K562 (cell line): ENCODE data around the gene CFAP298. TPM values are rescaled to one million over a fixed set of nuclear protein-coding genes. Genes with fewer than 3 reads are reported as not detected.
A peak's percentile ranks its signal among the peaks of the same experiment; 100 is the strongest.

Source experiments
- ARHGAP35 ChIP-seq: fragments of 450-650 bp; IDR thresholded peaks from 2 replicates; pipeline ENCODE4 v1.6.1; 2018; ENCODE audit not compliant: partially characterized antibody
- BCOR ChIP-seq: fragments of 450-650 bp; IDR thresholded peaks from 2 replicates; pipeline ENCODE4 v1.6.1; 2016
- CREBBP ChIP-seq: IDR thresholded peaks from one replicate; pipeline ENCODE4 v1.6.1; 2012; ENCODE audit warnings: low read depth, mild to moderate bottlenecking, control low read depth, inconsistent platforms, low read length
- DDX20 ChIP-seq: fragments of 450-650 bp; IDR thresholded peaks from 2 replicates; pipeline ENCODE4 v1.6.1; 2016; ENCODE audit warnings: missing genetic modification characterization, low read depth, mild to moderate bottlenecking, missing compliant biosample characterization, moderate library complexity
- HDAC3 ChIP-seq: fragments of 450-650 bp; IDR thresholded peaks from 2 replicates; pipeline ENCODE4 v1.6.1; 2018; ENCODE audit warnings: borderline replicate concordance, mild to moderate bottlenecking, moderate library complexity; ENCODE audit not compliant: partially characterized antibody
- MEF2A ChIP-seq: IDR thresholded peaks from 2 replicates; pipeline ENCODE4 v1.6.1; 2011; ENCODE audit warnings: low read depth, mild to moderate bottlenecking, low read length, moderate library complexity; ENCODE audit not compliant: control insufficient read depth
- MEIS2 ChIP-seq: fragments of 450-650 bp; IDR thresholded peaks from 2 replicates; pipeline ENCODE4 v1.6.1; 2014; ENCODE audit warnings: mild to moderate bottlenecking; ENCODE audit not compliant: partially characterized antibody
- MTA3 ChIP-seq: fragments of 450-650 bp; formaldehyde crosslinking; IDR thresholded peaks from 2 replicates; pipeline ENCODE4 v1.6.1; 2017; ENCODE audit warnings: mild to moderate bottlenecking, borderline replicate concordance
- NCOA1 ChIP-seq: fragments of 450-650 bp; IDR thresholded peaks from 2 replicates; pipeline ENCODE4 v1.6.1; 2016; ENCODE audit warnings: low read depth
- NELFE ChIP-seq: IDR thresholded peaks from 2 replicates; pipeline ENCODE4 v1.6.1; 2011; ENCODE audit warnings: mild to moderate bottlenecking; ENCODE audit not compliant: insufficient read depth, insufficient read length
- NR3C1 ChIP-seq: sonication (generic); formaldehyde crosslinking; IDR thresholded peaks from 2 replicates; pipeline ENCODE4 v1.8.1; 2022; ENCODE audit warnings: missing genetic modification reagents
- NR4A1 ChIP-seq, 2 experiments: fragments of 250-450 bp in 1 of 2; fragments of 450-650 bp in 1 of 2; sonication (Bioruptor Pico) in 1 of 2; IDR thresholded peaks; 2 replicates each; pipeline versions ENCODE4 v1.4.0 to v1.6.1; 2016 to 2020; ENCODE audit warnings: mild to moderate bottlenecking in 2 of 2, missing compliant biosample characterization in 1 of 2, missing genetic modification characterization in 1 of 2, moderate library complexity in 1 of 2
- PHF8 ChIP-seq: fragments of 200-600 bp; sonication (generic); IDR thresholded peaks from 2 replicates; pipeline ENCODE4 v1.6.1; 2012; ENCODE audit warnings: mixed run types, mild to moderate bottlenecking, inconsistent platforms, low read length, moderate library complexity, borderline replicate concordance
- RCOR1 ChIP-seq, 2 experiments: IDR thresholded peaks; 2 replicates each; pipeline ENCODE4 v1.6.1; 2012; ENCODE audit warnings: low read depth in 2 of 2, low read length in 2 of 2, borderline replicate concordance in 1 of 2, improper control_type of control experiment in 1 of 2
- SREBF1 ChIP-seq: fragments of 150-350 bp; IDR thresholded peaks from 2 replicates; pipeline ENCODE4 v1.6.1; 2014; ENCODE audit warnings: antibody characterized with exemption, low read depth, low read length, borderline replicate concordance
- SRSF9 ChIP-seq: fragments of 200-400 bp; formaldehyde crosslinking; IDR thresholded peaks from 2 replicates; pipeline ENCODE4 v1.6.1; 2017; ENCODE audit warnings: low read depth, low read length, borderline replicate concordance
- TAF7 ChIP-seq: fragments of 450-650 bp; IDR thresholded peaks from 2 replicates; pipeline ENCODE4 v1.6.1; 2016; ENCODE audit warnings: missing genetic modification characterization, missing compliant biosample characterization
- THRAP3 ChIP-seq: fragments of 450-650 bp; IDR thresholded peaks from 2 replicates; pipeline ENCODE4 v1.6.1; 2016; ENCODE audit warnings: mild to moderate bottlenecking, inconsistent platforms, borderline replicate concordance
- ZEB2 ChIP-seq: fragments of 450-650 bp; IDR thresholded peaks from 2 replicates; pipeline ENCODE4 v1.6.1; 2016
- ZNF140 ChIP-seq: fragments of 250-450 bp; sonication (Bioruptor Pico); IDR thresholded peaks from 2 replicates; pipeline ENCODE4 v1.8.0; 2021; ENCODE audit warnings: moderate library complexity, mild to moderate bottlenecking, inconsistent platforms
- ZNF23 ChIP-seq: fragments of 250-450 bp; sonication (Bioruptor Pico); IDR thresholded peaks from 2 replicates; pipeline ENCODE4 v1.4.0; 2020; ENCODE audit warnings: mild to moderate bottlenecking
- ZNF232 ChIP-seq: sonication (generic); formaldehyde crosslinking; IDR thresholded peaks from 2 replicates; pipeline ENCODE4 v1.8.0; 2022; ENCODE audit warnings: mild to moderate bottlenecking, missing genetic modification reagents
- ZNF24 ChIP-seq: fragments of 450-650 bp; IDR thresholded peaks from 2 replicates; pipeline ENCODE4 v1.6.1; 2016
- ZNF282 ChIP-seq: sonication (generic); formaldehyde crosslinking; IDR thresholded peaks from 2 replicates; pipeline ENCODE4 v1.8.1; 2023; ENCODE audit warnings: missing genetic modification reagents
- ZNF75A ChIP-seq: fragments of 450-650 bp; formaldehyde crosslinking; IDR thresholded peaks from 2 replicates; pipeline ENCODE4 v1.4.0; 2020; ENCODE audit warnings: mild to moderate bottlenecking
- polyA plus RNA-seq, 8 experiments: library from polyadenylated mRNA; depleted of rRNA in 4 of 8; stranded (reverse) in 5 of 8; unstranded in 3 of 8; fragments of >200 nt; fragmentation: Nextera tagmentation in 2 of 8; fragmentation: Illumina TruSeq in 1 of 8; extraction: Ambion mirVana in 2 of 8; extraction: Trizol in 1 of 8; gene quantifications; 2 replicates each; pipeline versions ENCODE4 v1.2.1 to v1.2.3, GENCODE V29; 2011 to 2014; ENCODE audit warnings: inconsistent platforms in 1 of 8, missing spikeins in 1 of 8
- total RNA-seq, 7 experiments: library from RNA; depleted of rRNA in 6 of 7; stranded (reverse); fragments of >200 nt in 6 of 7; fragmentation: Illumina TruSeq in 2 of 7; extraction: Trizol in 2 of 7; gene quantifications; 2 replicates each; pipeline versions ENCODE4 v1.2.1 to v1.2.3, GENCODE V29; 2011 to 2021; ENCODE audit warnings: low replicate concordance in 1 of 7
- TF ChIP-seq, protein P1 (sequence below): fragments of 250-450 bp; sonication (Bioruptor Pico); IDR thresholded peaks from 2 replicates; pipeline ENCODE4 v1.8.0; 2022; ENCODE audit warnings: moderate library complexity, mild to moderate bottlenecking, inconsistent platforms
- TF ChIP-seq, protein P2 (sequence below): fragments of 250-450 bp; sonication (Bioruptor Pico); IDR thresholded peaks from 2 replicates; pipeline ENCODE4 v1.5.0; 2021; ENCODE audit warnings: mild to moderate bottlenecking, moderate library complexity

Gene CFAP298
- total and polyA plus RNA-seq, 9 of the 15 experiments (the other 6 are each of a cell fraction or from before 2014, with no cell fraction given): 31.4 to 178 (median 89.7) TPM

GRCh38 chr21:32612075-32612998 is at the start of gene CFAP298 (continued):
- TF ChIP-seq NR4A1 (CRISPR knock-in tag; IDR thresholded peaks at IDR 0.05): no peak
- no peak; the same call in 1 of the 2 replicates for TF ChIP-seq NR4A1 (tag; IDR thresholded peaks at IDR 0.05)
- no peak for TF ChIP-seq THRAP3
- TF ChIP-seq, protein P1, sequence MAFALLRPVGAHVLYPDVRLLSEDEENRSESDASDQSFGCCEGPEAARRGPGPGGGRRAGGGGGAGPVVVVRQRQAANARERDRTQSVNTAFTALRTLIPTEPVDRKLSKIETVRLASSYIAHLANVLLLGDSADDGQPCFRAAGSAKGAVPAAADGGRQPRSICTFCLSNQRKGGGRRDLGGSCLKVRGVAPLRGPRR (CRISPR knock-in tag): no peak
- no peak; the same call in none of the 2 replicates for TF ChIP-seq TAF7
- no peak for TF ChIP-seq MEIS2
- no peak for TF ChIP-seq SRSF9
- TF ChIP-seq MEF2A: peak; percentile 32; the same call in 1 of the 2 replicates
- TF ChIP-seq RCOR1 (IDR thresholded peaks at IDR 0.05; ENCODE audit: borderline replicate concordance in 1 of 2, low read depth in 2 of 2, low read length in 2 of 2): 0 out of 4 replicates have a peak, but pooled peaks of 1 of the 2 experiments have one; percentile 38
- TF ChIP-seq NELFE: no peak
- TF ChIP-seq, protein P2, sequence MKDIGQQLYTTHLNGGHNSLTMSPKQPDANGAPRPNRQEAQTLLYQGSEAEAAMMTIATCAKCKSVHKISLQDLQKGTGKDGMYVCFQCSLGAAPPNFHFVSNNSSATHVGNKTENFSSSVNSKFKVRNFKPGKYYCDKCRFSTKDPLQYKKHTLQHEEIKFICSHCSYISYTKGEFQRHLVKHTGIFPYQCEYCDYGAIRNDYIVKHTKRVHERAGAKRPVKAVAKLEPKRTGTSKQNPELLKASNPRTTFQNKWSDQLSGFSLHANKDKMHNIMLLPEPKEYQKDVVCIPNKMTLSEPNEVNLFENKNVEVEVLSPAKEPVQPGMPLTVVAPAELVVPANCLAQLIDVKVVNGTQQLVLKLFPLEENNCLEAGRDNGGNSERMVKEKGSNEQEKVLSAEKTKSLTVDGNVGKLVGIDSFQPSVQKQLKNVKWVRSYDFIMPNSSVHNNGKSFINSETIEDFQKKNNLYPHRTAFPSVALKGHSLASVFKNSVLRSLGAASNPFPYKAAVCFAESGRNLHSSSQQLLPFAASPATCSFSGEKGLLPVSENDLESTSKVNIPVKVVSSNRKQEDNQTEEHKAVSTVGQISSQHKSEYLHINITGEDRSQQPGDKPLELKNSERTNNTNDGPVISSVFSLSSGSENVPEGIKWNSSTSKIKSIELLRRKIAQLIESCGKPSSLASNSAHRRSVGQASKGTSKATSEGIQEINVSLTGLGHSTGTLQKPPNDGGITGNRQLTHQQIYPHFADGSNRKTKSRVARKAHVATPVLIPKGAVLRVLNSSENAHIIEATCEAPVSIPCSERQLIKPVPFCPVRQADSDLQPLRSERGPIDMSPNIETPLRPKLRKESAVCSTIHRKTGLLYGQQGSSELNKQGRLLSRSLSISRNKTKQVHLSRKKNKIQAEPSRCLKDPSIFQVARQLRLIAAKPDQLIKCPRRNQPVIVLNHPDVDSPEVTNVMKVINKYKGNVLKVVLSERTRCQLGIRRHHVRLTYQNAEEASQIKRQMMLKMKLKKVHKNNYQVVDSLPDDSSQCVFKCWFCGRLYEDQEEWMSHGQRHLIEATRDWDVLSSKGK (CRISPR knock-in tag): no peak
- no peak for TF ChIP-seq CREBBP
- TF ChIP-seq ZNF23 (CRISPR knock-in tag): no peak
- peak; percentile 27; the same call in 1 of the 2 replicates for TF ChIP-seq ZNF24
- TF ChIP-seq ARHGAP35: no peak
- TF ChIP-seq ZEB2: peak; percentile 98
- peak; percentile 54 for TF ChIP-seq HDAC3
- TF ChIP-seq MTA3: peak; percentile 93; the same call in 1 of the 2 replicates
- TF ChIP-seq NR3C1 (CRISPR knock-in tag): no peak
- TF ChIP-seq ZNF282 (CRISPR knock-in tag): no peak
- TF ChIP-seq ZNF232 (CRISPR knock-in tag): no peak
- TF ChIP-seq NCOA1: peak; percentile 99
- no peak for TF ChIP-seq SREBF1
- no peak for TF ChIP-seq ZNF140 (CRISPR knock-in tag)
- TF ChIP-seq DDX20: no peak
- peak; percentile 81 for TF ChIP-seq PHF8
- TF ChIP-seq BCOR: peak; percentile 62
- TF ChIP-seq ZNF75A (CRISPR knock-in tag): no peak
